ENCODE results near the gene PHLPP1. TPM values are rescaled to one million over a fixed set of nuclear protein-coding genes. Genes with fewer than 3 reads are reported as not detected.
"Not testable (repeated sequence)": the region's sequence is repeated elsewhere in the genome, so short reads cannot be mapped to it uniquely, and the experiment has no call there.

PHLPP1 gene
- total RNA-seq, 2 experiments from 2014 or later, result 8.0 to 8.7 TPM

- Mint-ChIP-seq H3K4me1 (ENCODE audit: low read depth) (peaks cover 7% of the 10 kb centered on the region), H3K27ac (no peak overlapping the region), H3K4me3 (no peak overlapping the region), H3K9me3 (no peaks in the 10 kb centered on the region), H3K27me3 (no peaks in the 10 kb centered on the region), H3K36me3 (peaks cover 17% of the 10 kb centered on the region)
- intact Hi-C loops (cut with micrococcal nuclease), result no loop called here
- POLR2A ChIA-PET, result no interaction called here
- no peak for DNase-seq
- CTCF ChIA-PET, result no interaction called here
These were observed 181.8 kb downstream of the PHLPP1 start for GRCh38 chr18:62897153-62897552.

GRCh38 chr18:62898359-62898758, 183.0 kb downstream of the PHLPP1 start:
- Mint-ChIP-seq H3K36me3 (peaks cover 26% of the 10 kb centered on the region), H3K4me3 (no peak overlapping the region), H3K27ac (no peak overlapping the region), H3K27me3 (no peaks in the 10 kb centered on the region), H3K4me1 (ENCODE audit: low read depth) (peaks cover 7% of the 10 kb centered on the region), H3K9me3 (no peaks in the 10 kb centered on the region)
- CTCF ChIA-PET, result no interaction called here
- intact Hi-C loops (cut with micrococcal nuclease), result no loop called here
- peak; percentile 39 for DNase-seq
- POLR2A ChIA-PET, result interaction anchor here (0.6 kb wide), 1 partner anchor 19 kb away, joined by 3 read pairs; no protein-coding TSS in a partner anchor

GRCh38 chr18:62899534-62899933, 184.2 kb downstream of the PHLPP1 start:
- Mint-ChIP-seq H3K36me3 (peaks cover 34% of the 10 kb centered on the region), H3K9me3 (no peaks in the 10 kb centered on the region), H3K27me3 (no peaks in the 10 kb centered on the region), H3K4me1 (ENCODE audit: low read depth) (peaks cover 7% of the 10 kb centered on the region), H3K27ac (no peak overlapping the region), H3K4me3 (no peak overlapping the region)
- ChIA-PET POLR2A (no interaction called here), CTCF (no interaction called here)
- DNase-seq, result no peak
- intact Hi-C loops (cut with micrococcal nuclease), result no loop called here

- peaks cover 7% of the 10 kb centered on the region for H3K4me1 Mint-ChIP-seq (ENCODE audit: low read depth)
- no peaks in the 10 kb centered on the region for H3K27me3 Mint-ChIP-seq
- no peak for DNase-seq
- H3K27ac Mint-ChIP-seq, result no peak overlapping the region
- H3K9me3 Mint-ChIP-seq, result no peaks in the 10 kb centered on the region
- no peak overlapping the region for H3K4me3 Mint-ChIP-seq
- peaks cover 36% of the 10 kb centered on the region for H3K36me3 Mint-ChIP-seq
- intact Hi-C loops (cut with micrococcal nuclease), result no loop called here
- POLR2A ChIA-PET, result no interaction called here
- CTCF ChIA-PET, result no interaction called here
These were observed 185.0 kb downstream of the PHLPP1 start for GRCh38 chr18:62900132-62900883.

GRCh38 chr18:62902776-62903175, 187.4 kb downstream of the PHLPP1 start:
- no peak for DNase-seq
- H3K9me3 Mint-ChIP-seq, result no peaks in the 10 kb centered on the region
- intact Hi-C loops (cut with micrococcal nuclease), result no loop called here
- ChIA-PET CTCF (interaction anchor here (1.0 kb wide), 1 partner anchor 55 kb away, joined by 3 read pairs; no protein-coding TSS in a partner anchor), POLR2A (no interaction called here)
- H3K4me1 Mint-ChIP-seq (ENCODE audit: low read depth), result peaks cover 7% of the 10 kb centered on the region
- H3K27me3 Mint-ChIP-seq, result no peaks in the 10 kb centered on the region
- H3K4me3 Mint-ChIP-seq, result no peak overlapping the region
- no peak overlapping the region for H3K27ac Mint-ChIP-seq
- peaks cover 34% of the 10 kb centered on the region for H3K36me3 Mint-ChIP-seq

- H3K27ac Mint-ChIP-seq, result no peak overlapping the region
- ChIA-PET CTCF (no interaction called here), POLR2A (no interaction called here)
- no peaks in the 10 kb centered on the region for H3K9me3 Mint-ChIP-seq
- DNase-seq, result no peak
- H3K4me1 Mint-ChIP-seq (ENCODE audit: low read depth), result no peaks in the 10 kb centered on the region
- intact Hi-C loops (cut with micrococcal nuclease), result no loop called here
- peaks cover 26% of the 10 kb centered on the region for H3K36me3 Mint-ChIP-seq
- no peaks in the 10 kb centered on the region for H3K27me3 Mint-ChIP-seq
- no peak overlapping the region for H3K4me3 Mint-ChIP-seq
These were observed 189.3 kb downstream of the PHLPP1 start for GRCh38 chr18:62904396-62905285.

GRCh38 chr18:62912885-62913284, 197.5 kb downstream of the PHLPP1 start:
- Mint-ChIP-seq H3K4me3 (no peak overlapping the region), H3K36me3 (peaks cover 4% of the 10 kb centered on the region), H3K27ac (no peak overlapping the region), H3K9me3 (no peaks in the 10 kb centered on the region), H3K27me3 (no peaks in the 10 kb centered on the region), H3K4me1 (ENCODE audit: low read depth) (no peaks in the 10 kb centered on the region)
- ChIA-PET POLR2A (no interaction called here), CTCF (no interaction called here)
- DNase-seq, result no peak
- intact Hi-C loops (cut with micrococcal nuclease), result no loop called here

- CTCF ChIA-PET; H3K36me3 Mint-ChIP-seq; H3K4me3 Mint-ChIP-seq; intact Hi-C loops (cut with micrococcal nuclease); H3K4me1 Mint-ChIP-seq (ENCODE audit: low read depth); H3K27me3 Mint-ChIP-seq; H3K9me3 Mint-ChIP-seq; DNase-seq; H3K27ac Mint-ChIP-seq: not testable (repeated sequence)
- POLR2A ChIA-PET, result interaction anchor here (0.6 kb wide), 1 partner anchor 35 kb away, joined by 3 read pairs; no protein-coding TSS in a partner anchor
These were observed 198.5 kb downstream of the PHLPP1 start for GRCh38 chr18:62913824-62914223.

- ChIA-PET POLR2A (no interaction called here), CTCF (no interaction called here)
- Mint-ChIP-seq H3K27me3 (no peaks in the 10 kb centered on the region), H3K36me3 (peaks cover 4% of the 10 kb centered on the region), H3K4me1 (ENCODE audit: low read depth) (no peaks in the 10 kb centered on the region), H3K27ac (no peak overlapping the region), H3K9me3 (no peaks in the 10 kb centered on the region), H3K4me3 (no peak overlapping the region)
- DNase-seq, result no peak
- intact Hi-C loops (cut with micrococcal nuclease), result no loop called here
These were observed 199.6 kb downstream of the PHLPP1 start for GRCh38 chr18:62914871-62915392.

- CTCF ChIA-PET, result no interaction called here
- POLR2A ChIA-PET, result no interaction called here
- intact Hi-C loops (cut with micrococcal nuclease), result no loop called here
- Mint-ChIP-seq H3K9me3 (no peaks in the 10 kb centered on the region), H3K36me3 (peaks cover 7% of the 10 kb centered on the region), H3K4me1 (ENCODE audit: low read depth) (no peaks in the 10 kb centered on the region), H3K27me3 (no peaks in the 10 kb centered on the region), H3K4me3 (no peak overlapping the region), H3K27ac (no peak overlapping the region)
- DNase-seq, result no peak
These were observed 203.0 kb downstream of the PHLPP1 start for GRCh38 chr18:62918361-62918760.

GRCh38 chr18:62919109-62919838, 203.9 kb downstream of the PHLPP1 start:
- H3K27me3 Mint-ChIP-seq, result no peaks in the 10 kb centered on the region
- no peaks in the 10 kb centered on the region for H3K4me1 Mint-ChIP-seq (ENCODE audit: low read depth)
- no peaks in the 10 kb centered on the region for H3K9me3 Mint-ChIP-seq
- peaks cover 7% of the 10 kb centered on the region for H3K36me3 Mint-ChIP-seq
- H3K27ac Mint-ChIP-seq, result no peak overlapping the region
- ChIA-PET POLR2A (no interaction called here), CTCF (no interaction called here)
- no peak for DNase-seq
- intact Hi-C loops (cut with micrococcal nuclease), result no loop called here
- H3K4me3 Mint-ChIP-seq, result no peak overlapping the region

GRCh38 chr18:62925031-62925688, 209.8 kb downstream of the PHLPP1 start:
- CTCF ChIA-PET, result no interaction called here
- no peaks in the 10 kb centered on the region for H3K9me3 Mint-ChIP-seq
- no peaks in the 10 kb centered on the region for H3K4me1 Mint-ChIP-seq (ENCODE audit: low read depth)
- intact Hi-C loops (cut with micrococcal nuclease), result no loop called here
- peaks cover 2% of the 10 kb centered on the region for H3K36me3 Mint-ChIP-seq
- POLR2A ChIA-PET, result no interaction called here
- peaks cover 1% of the 10 kb centered on the region for H3K27me3 Mint-ChIP-seq
- no peak overlapping the region for H3K27ac Mint-ChIP-seq
- no peak overlapping the region for H3K4me3 Mint-ChIP-seq
- DNase-seq, result no peak
